Esophagus squamous epithelium (tissue), 5 donors: Measurements from ENCODE around the gene RARRES2. TPM values are rescaled to one million over a fixed set of nuclear protein-coding genes. Genes with fewer than 3 reads are reported as not detected.

Experiments used
- DNase-seq: peaks from one replicate; lab custom pipeline; 2025; lab: John Stamatoyannopoulos, UW
- H3K27ac ChIP-seq, 4 donors: fragments of 200-600 bp; sonication (generic); one replicate each; pipeline ENCODE4 v1.5.1; 2016 to 2019; ENCODE audit warnings: mild to moderate bottlenecking in 1 of 4
- H3K27me3 ChIP-seq, 4 donors: fragments of 200-600 bp; sonication (generic); 1 replicate in 3 of 4; 2 replicates in 1 of 4; pipeline versions ENCODE4 v1.5.1 to v1.6.0; 2017 to 2021; ENCODE audit warnings: antibody characterized with exemption in 1 of 4
- H3K36me3 ChIP-seq, 3 donors: fragments of 200-600 bp; sonication (generic); one replicate each; pipeline ENCODE4 v1.5.1; 2016 to 2019
- H3K4me1 ChIP-seq, 3 donors: fragments of 200-600 bp; sonication (generic); one replicate each; pipeline ENCODE4 v1.5.1; 2017 to 2019
- H3K4me3 ChIP-seq, 4 donors: fragments of 200-600 bp; sonication (generic); 1 replicate in 3 of 4; 2 replicates in 1 of 4; pipeline ENCODE4 v1.5.1; 2016 to 2019; ENCODE audit warnings: mild to moderate bottlenecking in 2 of 4, moderate library complexity in 1 of 4
- H3K9me3 ChIP-seq, 3 donors: fragments of 200-600 bp; sonication (generic); one replicate each; pipeline ENCODE4 v1.5.1; 2016 to 2019
- POLR2A ChIP-seq, 4 donors: fragments of 450-650 bp; IDR thresholded peaks; one replicate each; pipeline ENCODE4 v1.6.1; 2017; ENCODE audit warnings: antibody characterized with exemption in 4 of 4, mild to moderate bottlenecking in 4 of 4, moderate library complexity in 3 of 4
- WGBS, 2 donors: methylation state at CpG; one replicate each; pipeline ENCODE4 v1.1.5; 2018; 5-methylcytosine and 5-hydroxymethylcytosine counted together
- intact Hi-C: fragments of 100-400 bp; cut with DNase I; formaldehyde crosslinking; loops from one replicate; pipeline ENCODE4 v1.15.0; 2022
- total RNA-seq, 4 donors: library from RNA; depleted of rRNA; stranded (reverse); fragments of >200 nt; gene quantifications; one replicate each; pipeline ENCODE4 v1.1.0, GENCODE V29; 2016
- TF ChIP-seq, protein P1 (sequence below), 6 experiments: fragments of 450-650 bp in 4 of 6; fragments of 200-600 bp in 2 of 6; sonication (generic) in 2 of 6; IDR thresholded peaks; one replicate each; pipeline ENCODE4 v1.5.1; 2016 to 2019; ENCODE audit warnings: antibody characterized with exemption in 6 of 6, mild to moderate bottlenecking in 4 of 6, moderate library complexity in 4 of 6
- donor health status: DM: yes; HTN: yes; CAD: no.

Gene RARRES2
- total RNA-seq, 4 donors from 2014 or later: 1.1 to 111 (median 14.9) TPM

DNA sequence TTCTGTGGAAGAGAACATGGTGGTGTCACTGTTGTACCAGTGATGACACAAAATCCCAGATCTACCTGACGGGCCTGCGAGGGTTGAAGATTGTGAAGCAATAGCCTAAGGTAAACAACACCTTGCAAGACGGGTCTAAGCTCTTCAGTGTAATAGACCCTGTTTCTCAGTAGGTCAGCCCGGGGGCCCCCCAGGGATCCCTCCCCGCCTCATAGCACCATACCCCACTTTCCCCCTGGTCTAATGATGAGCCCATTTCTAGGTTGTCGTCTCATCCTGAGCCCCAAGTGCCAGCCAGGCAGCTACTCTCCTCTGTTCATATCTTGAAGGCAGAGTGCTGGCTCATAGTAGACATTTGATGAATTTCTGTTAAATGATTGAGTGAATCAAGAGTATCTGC is 15.5 kb downstream of the RARRES2 start:
- Histone ChIP-seq H3K36me3 (peaks cover 0 to 53% (median 4%) of the 10 kb centered on the region in 3 donors), H3K27ac (no peak overlapping the region), H3K4me3 (no peak overlapping the region), H3K27me3 (peaks cover 0 to 7% (median 0%) of the 10 kb centered on the region in 4 donors), H3K4me1 (peaks cover 17 to 61% (median 19%) of the 10 kb centered on the region in 3 donors), H3K9me3 (no peaks in the 10 kb centered on the region)
- no peak for DNase-seq
- intact Hi-C loops: no loop called here
- WGBS, 2 donors: 89 to 100% methylated on average over 2 to 6 of the region's 6 CpGs
- TF ChIP-seq, protein P1, sequence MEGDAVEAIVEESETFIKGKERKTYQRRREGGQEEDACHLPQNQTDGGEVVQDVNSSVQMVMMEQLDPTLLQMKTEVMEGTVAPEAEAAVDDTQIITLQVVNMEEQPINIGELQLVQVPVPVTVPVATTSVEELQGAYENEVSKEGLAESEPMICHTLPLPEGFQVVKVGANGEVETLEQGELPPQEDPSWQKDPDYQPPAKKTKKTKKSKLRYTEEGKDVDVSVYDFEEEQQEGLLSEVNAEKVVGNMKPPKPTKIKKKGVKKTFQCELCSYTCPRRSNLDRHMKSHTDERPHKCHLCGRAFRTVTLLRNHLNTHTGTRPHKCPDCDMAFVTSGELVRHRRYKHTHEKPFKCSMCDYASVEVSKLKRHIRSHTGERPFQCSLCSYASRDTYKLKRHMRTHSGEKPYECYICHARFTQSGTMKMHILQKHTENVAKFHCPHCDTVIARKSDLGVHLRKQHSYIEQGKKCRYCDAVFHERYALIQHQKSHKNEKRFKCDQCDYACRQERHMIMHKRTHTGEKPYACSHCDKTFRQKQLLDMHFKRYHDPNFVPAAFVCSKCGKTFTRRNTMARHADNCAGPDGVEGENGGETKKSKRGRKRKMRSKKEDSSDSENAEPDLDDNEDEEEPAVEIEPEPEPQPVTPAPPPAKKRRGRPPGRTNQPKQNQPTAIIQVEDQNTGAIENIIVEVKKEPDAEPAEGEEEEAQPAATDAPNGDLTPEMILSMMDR (IDR thresholded peaks at IDR 0.05): no peak
- TF ChIP-seq POLR2A (IDR thresholded peaks at IDR 0.05): no peak

DNA sequence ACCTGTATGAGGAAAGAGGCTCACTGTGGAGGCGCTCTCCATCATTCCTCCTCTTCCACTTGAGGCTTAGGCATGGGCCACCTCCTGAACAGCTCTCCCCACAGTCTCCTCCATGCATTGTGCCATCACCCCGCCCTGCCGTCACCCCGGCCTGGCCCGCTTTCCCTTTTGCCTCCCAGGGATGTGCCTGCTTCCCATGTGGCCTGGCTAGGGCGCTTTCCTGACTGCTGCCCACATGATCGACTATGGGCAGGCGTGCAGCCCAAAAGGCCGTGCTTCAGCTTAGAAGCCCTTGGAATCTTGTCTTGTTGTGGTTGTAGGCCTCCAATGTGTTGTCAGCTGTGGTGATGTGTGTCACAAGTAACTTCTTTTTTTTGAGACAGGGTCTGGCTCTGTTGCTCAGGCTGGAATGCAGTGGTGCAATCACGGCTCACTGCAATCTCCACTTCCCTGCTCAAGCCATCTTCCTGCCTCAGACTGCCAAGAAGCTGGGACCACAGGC is 16.3 kb downstream of the RARRES2 start:
- TF ChIP-seq, protein P1 (IDR thresholded peaks at IDR 0.05): no peak
- no peak for TF ChIP-seq POLR2A (IDR thresholded peaks at IDR 0.05)
- Histone ChIP-seq H3K36me3 (peaks cover 0 to 45% (median 4%) of the 10 kb centered on the region in 3 donors), H3K4me3 (no peak overlapping the region), H3K27ac (peak overlapping the region; percentile 39 to 96 (median 86)), H3K4me1 (peaks cover 17 to 67% (median 23%) of the 10 kb centered on the region in 3 donors), H3K27me3 (peaks cover 0 to 7% (median 0%) of the 10 kb centered on the region in 4 donors), H3K9me3 (no peaks in the 10 kb centered on the region)
- no peak for DNase-seq
- WGBS, 2 donors: 76 to 97% methylated on average over 8 to 10 of the region's 10 CpGs
- intact Hi-C loops: no loop called here

DNA sequence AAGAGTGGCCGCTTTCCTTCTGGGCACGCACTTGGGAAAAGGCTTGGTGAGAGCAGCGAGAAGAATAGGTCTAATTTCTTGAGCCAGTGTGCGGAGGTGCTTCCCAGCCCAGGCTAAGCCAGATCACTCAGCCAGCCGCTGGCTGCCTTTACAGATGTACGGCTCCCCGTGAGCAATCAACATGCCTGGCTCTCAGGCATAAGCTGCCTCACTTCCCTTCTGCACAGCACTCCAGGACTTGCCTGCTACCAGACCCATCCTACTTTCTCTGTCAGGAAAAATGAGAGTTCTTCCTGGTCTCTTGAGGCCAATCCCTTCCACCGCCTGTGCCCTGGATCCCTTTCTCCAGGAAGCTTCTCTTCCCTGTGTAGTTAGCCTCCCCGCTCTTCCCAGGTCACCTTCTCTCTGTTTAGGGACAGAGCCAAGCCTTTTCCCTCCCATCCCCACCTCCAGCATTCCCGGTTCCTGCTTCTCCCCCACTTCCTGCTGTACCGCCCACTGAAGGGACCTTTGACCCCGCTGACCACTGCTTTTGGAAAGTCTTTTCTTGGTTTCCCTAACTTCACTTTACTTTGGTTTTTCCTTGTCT is 17.0 kb downstream of the RARRES2 start:
- peaks cover 0 to 39% (median 4%) of the 10 kb centered on the region in 3 donors for H3K36me3 ChIP-seq
- H3K9me3 ChIP-seq: no peaks in the 10 kb centered on the region
- TF ChIP-seq POLR2A (IDR thresholded peaks at IDR 0.05): no peak
- TF ChIP-seq, protein P1 (IDR thresholded peaks at IDR 0.05): no peak
- DNase-seq: no peak
- 36 to 46% methylated on average over 10 to 12 of the region's 12 CpGs for WGBS, 2 donors
- H3K4me3 ChIP-seq: peak overlapping the region; percentile 65 to 88 (median 79)
- H3K27ac ChIP-seq: peak overlapping the region; percentile 79 to 98 (median 95)
- H3K4me1 ChIP-seq: peaks cover 17 to 67% (median 24%) of the 10 kb centered on the region in 3 donors
- H3K27me3 ChIP-seq: peaks cover 0 to 7% (median 0%) of the 10 kb centered on the region in 4 donors
- intact Hi-C loops: no loop called here

DNA sequence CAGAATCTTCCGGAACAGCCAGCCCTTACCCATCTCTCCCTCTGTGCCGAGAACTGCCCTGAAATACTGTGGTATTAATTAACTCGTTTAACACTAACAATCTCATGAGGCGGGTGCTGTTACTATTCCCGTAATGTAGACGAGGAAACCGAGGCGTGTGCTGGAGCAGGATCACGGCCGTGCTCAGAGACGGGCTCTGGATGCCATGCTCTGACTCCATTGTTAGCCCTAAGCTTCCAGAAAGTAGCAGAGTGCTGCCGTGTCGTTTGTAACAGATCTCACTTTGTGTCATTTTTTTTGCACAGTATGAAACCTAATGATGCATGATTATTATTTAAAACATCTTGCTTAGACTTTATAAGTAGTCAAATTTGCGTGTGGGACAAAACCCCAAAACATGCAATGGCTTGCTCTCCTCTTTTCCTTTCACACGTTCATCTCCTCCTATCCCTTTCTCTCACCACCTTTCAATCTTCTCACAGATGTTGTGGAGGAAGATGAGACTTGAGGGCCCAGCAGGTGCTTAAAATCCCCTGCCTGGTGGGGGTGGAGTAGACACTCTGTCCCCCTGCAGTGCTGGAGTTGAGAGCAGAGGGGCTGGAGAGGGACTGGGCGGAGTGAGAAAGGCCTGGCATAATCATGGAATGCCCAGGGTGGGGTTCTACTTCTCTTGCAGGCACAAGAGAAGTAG is 17.6 kb downstream of the RARRES2 start:
- intact Hi-C loops: no loop called here
- Histone ChIP-seq H3K27me3 (peaks cover 0 to 7% (median 0%) of the 10 kb centered on the region in 4 donors), H3K4me1 (peaks cover 17 to 71% (median 24%) of the 10 kb centered on the region in 3 donors), H3K4me3 (peak overlapping the region; percentile 65 to 88 (median 79)), H3K9me3 (no peaks in the 10 kb centered on the region), H3K27ac (peak overlapping the region; percentile 79 to 98 (median 95)), H3K36me3 (peaks cover 0 to 32% (median 4%) of the 10 kb centered on the region in 3 donors)
- WGBS, 2 donors: 14 to 24% methylated on average over 13 to 16 of the region's 16 CpGs
- TF ChIP-seq, protein P1 (IDR thresholded peaks at IDR 0.05): peak in 1 of 6 experiments; percentile 0
- TF ChIP-seq POLR2A (IDR thresholded peaks at IDR 0.05): no peak
- DNase-seq: no peak
